ENCODE data around the gene HSPH1.

The HSPH1 gene

GRCh38 chr13:31175847-31176532 lies 14.3 kb upstream of the HSPH1 start:
- Histone ChIP-seq H3K9ac (ENCODE audit: insufficient read length, low read depth) (no peak overlapping the region), H3K4me3 (ENCODE audit: insufficient read length, low read depth) (no peak overlapping the region), H3K4me1 (ENCODE audit: insufficient read depth, insufficient read length) (peaks cover 2% of the 10 kb centered on the region), H3K27me3 (ENCODE audit: insufficient read depth, insufficient read length) (no peaks in the 10 kb centered on the region), H3K36me3 (ENCODE audit: insufficient read depth, insufficient read length, low read length) (no peaks in the 10 kb centered on the region), H3K9me3 (ENCODE audit: insufficient read depth, low read length) (no peaks in the 10 kb centered on the region; the same call in 1 of the 2 replicates)
- no peak for TF ChIP-seq ZNF274 (IDR thresholded peaks at IDR 0.05; ENCODE audit: low read depth, low read length)
- TF ChIP-seq YY1 (IDR thresholded peaks at IDR 0.05; ENCODE audit: insufficient read depth, insufficient read length): no peak
- no peak for TF ChIP-seq SUZ12 (IDR thresholded peaks at IDR 0.05; ENCODE audit: extremely low read depth, insufficient read depth, insufficient read length)
- no peak for DNase-seq (ENCODE audit: low read depth, low spot score)

GRCh38 chr13:31174018-31174417 lies 12.3 kb upstream of the HSPH1 start:
- Histone ChIP-seq H3K27me3 (ENCODE audit: insufficient read depth, insufficient read length) (no peaks in the 10 kb centered on the region), H3K4me3 (ENCODE audit: insufficient read length, low read depth) (no peak overlapping the region), H3K9ac (ENCODE audit: insufficient read length, low read depth) (no peak overlapping the region), H3K4me1 (ENCODE audit: insufficient read depth, insufficient read length) (peaks cover 2% of the 10 kb centered on the region), H3K9me3 (ENCODE audit: insufficient read depth, low read length) (no peaks in the 10 kb centered on the region), H3K36me3 (ENCODE audit: insufficient read depth, insufficient read length, low read length) (no peaks in the 10 kb centered on the region)
- no peak for TF ChIP-seq YY1 (IDR thresholded peaks at IDR 0.05; ENCODE audit: insufficient read depth, insufficient read length)
- TF ChIP-seq SUZ12 (IDR thresholded peaks at IDR 0.05; ENCODE audit: extremely low read depth, insufficient read depth, insufficient read length): no peak
- no peak for TF ChIP-seq ZNF274 (IDR thresholded peaks at IDR 0.05; ENCODE audit: low read depth, low read length)
- DNase-seq (ENCODE audit: low read depth, low spot score): no peak

- DNase-seq (ENCODE audit: low read depth, low spot score): no peak
- TF ChIP-seq YY1 (IDR thresholded peaks at IDR 0.05; ENCODE audit: insufficient read depth, insufficient read length): no peak
- TF ChIP-seq ZNF274 (IDR thresholded peaks at IDR 0.05; ENCODE audit: low read depth, low read length): no peak
- TF ChIP-seq SUZ12 (IDR thresholded peaks at IDR 0.05; ENCODE audit: extremely low read depth, insufficient read depth, insufficient read length): no peak
- H3K9ac ChIP-seq (ENCODE audit: insufficient read length, low read depth): no peak overlapping the region
- H3K4me1 ChIP-seq (ENCODE audit: insufficient read depth, insufficient read length): peaks cover 4% of the 10 kb centered on the region
- no peaks in the 10 kb centered on the region for H3K27me3 ChIP-seq (ENCODE audit: insufficient read depth, insufficient read length)
- no peaks in the 10 kb centered on the region for H3K9me3 ChIP-seq (ENCODE audit: insufficient read depth, low read length)
- H3K4me3 ChIP-seq (ENCODE audit: insufficient read length, low read depth): no peak overlapping the region
- H3K36me3 ChIP-seq (ENCODE audit: insufficient read depth, insufficient read length, low read length): no peaks in the 10 kb centered on the region
Observed at GRCh38 chr13:31172535-31172934, 10.8 kb upstream of the HSPH1 start.

- DNase-seq (ENCODE audit: low read depth, low spot score): no peak
- no peak overlapping the region for H3K4me3 ChIP-seq (ENCODE audit: insufficient read length, low read depth)
- TF ChIP-seq YY1 (IDR thresholded peaks at IDR 0.05; ENCODE audit: insufficient read depth, insufficient read length): no peak
- no peak for TF ChIP-seq SUZ12 (IDR thresholded peaks at IDR 0.05; ENCODE audit: extremely low read depth, insufficient read depth, insufficient read length)
- TF ChIP-seq ZNF274 (IDR thresholded peaks at IDR 0.05; ENCODE audit: low read depth, low read length): no peak
Observed at GRCh38 chr13:31172001-31172400, 10.3 kb upstream of the HSPH1 start.

GRCh38 chr13:31168736-31169135 lies 7.0 kb upstream of the HSPH1 start:
- Histone ChIP-seq H3K9me3 (ENCODE audit: insufficient read depth, low read length) (no peaks in the 10 kb centered on the region), H3K4me1 (ENCODE audit: insufficient read depth, insufficient read length) (peaks cover 4% of the 10 kb centered on the region), H3K36me3 (ENCODE audit: insufficient read depth, insufficient read length, low read length) (no peaks in the 10 kb centered on the region), H3K9ac (ENCODE audit: insufficient read length, low read depth) (no peak overlapping the region), H3K4me3 (ENCODE audit: insufficient read length, low read depth) (no peak overlapping the region), H3K27me3 (ENCODE audit: insufficient read depth, insufficient read length) (no peaks in the 10 kb centered on the region)
- TF ChIP-seq SUZ12 (IDR thresholded peaks at IDR 0.05; ENCODE audit: extremely low read depth, insufficient read depth, insufficient read length): no peak
- TF ChIP-seq ZNF274 (IDR thresholded peaks at IDR 0.05; ENCODE audit: low read depth, low read length): no peak
- no peak for TF ChIP-seq YY1 (IDR thresholded peaks at IDR 0.05; ENCODE audit: insufficient read depth, insufficient read length)
- no peak for DNase-seq (ENCODE audit: low read depth, low spot score)

More at GRCh38 chr13:31172001-31172400, 10.3 kb upstream of the HSPH1 start:
- H3K27me3 ChIP-seq (ENCODE audit: insufficient read depth, insufficient read length): no peaks in the 10 kb centered on the region
- H3K9ac ChIP-seq (ENCODE audit: insufficient read length, low read depth): no peak overlapping the region
- H3K36me3 ChIP-seq (ENCODE audit: insufficient read depth, insufficient read length, low read length): no peaks in the 10 kb centered on the region
- no peaks in the 10 kb centered on the region for H3K9me3 ChIP-seq (ENCODE audit: insufficient read depth, low read length)
- peaks cover 4% of the 10 kb centered on the region for H3K4me1 ChIP-seq (ENCODE audit: insufficient read depth, insufficient read length)

GRCh38 chr13:31168166-31168565 lies 6.5 kb upstream of the HSPH1 start:
- DNase-seq (ENCODE audit: low read depth, low spot score): no peak
- no peak overlapping the region for H3K4me3 ChIP-seq (ENCODE audit: insufficient read length, low read depth)
- H3K9me3 ChIP-seq (ENCODE audit: insufficient read depth, low read length): no peaks in the 10 kb centered on the region
- H3K4me1 ChIP-seq (ENCODE audit: insufficient read depth, insufficient read length): peaks cover 4% of the 10 kb centered on the region
- H3K27me3 ChIP-seq (ENCODE audit: insufficient read depth, insufficient read length): no peaks in the 10 kb centered on the region
- no peaks in the 10 kb centered on the region for H3K36me3 ChIP-seq (ENCODE audit: insufficient read depth, insufficient read length, low read length)
- TF ChIP-seq SUZ12 (IDR thresholded peaks at IDR 0.05; ENCODE audit: extremely low read depth, insufficient read depth, insufficient read length): no peak
- no peak for TF ChIP-seq YY1 (IDR thresholded peaks at IDR 0.05; ENCODE audit: insufficient read depth, insufficient read length)
- TF ChIP-seq ZNF274 (IDR thresholded peaks at IDR 0.05; ENCODE audit: low read depth, low read length): no peak
- H3K9ac ChIP-seq (ENCODE audit: insufficient read length, low read depth): no peak overlapping the region

GRCh38 chr13:31167490-31167889 lies 5.8 kb upstream of the HSPH1 start:
- H3K4me3 ChIP-seq (ENCODE audit: insufficient read length, low read depth): no peak overlapping the region
- DNase-seq (ENCODE audit: low read depth, low spot score): no peak
- no peaks in the 10 kb centered on the region for H3K36me3 ChIP-seq (ENCODE audit: insufficient read depth, insufficient read length, low read length)
- no peaks in the 10 kb centered on the region for H3K9me3 ChIP-seq (ENCODE audit: insufficient read depth, low read length)
- no peak overlapping the region for H3K9ac ChIP-seq (ENCODE audit: insufficient read length, low read depth)
- H3K4me1 ChIP-seq (ENCODE audit: insufficient read depth, insufficient read length): peaks cover 4% of the 10 kb centered on the region
- TF ChIP-seq YY1 (IDR thresholded peaks at IDR 0.05; ENCODE audit: insufficient read depth, insufficient read length) (no peak), ZNF274 (IDR thresholded peaks at IDR 0.05; ENCODE audit: low read depth, low read length) (no peak), SUZ12 (IDR thresholded peaks at IDR 0.05; ENCODE audit: extremely low read depth, insufficient read depth, insufficient read length) (no peak)
- no peaks in the 10 kb centered on the region for H3K27me3 ChIP-seq (ENCODE audit: insufficient read depth, insufficient read length)

Data from NT2/D1 (cell line).